ENCODE measurements around the gene CYTH3.

- TF ChIP-seq NCOA2 (CRISPR knock-in tag; IDR thresholded peaks at IDR 0.05) (no peak), BCL3 (CRISPR knock-in tag; IDR thresholded peaks at IDR 0.05) (no peak), ZFP36 (IDR thresholded peaks at IDR 0.05; ENCODE audit: borderline replicate concordance, low read depth, low read length, partially characterized antibody) (no peak)
- TF ChIP-seq, protein P1, sequence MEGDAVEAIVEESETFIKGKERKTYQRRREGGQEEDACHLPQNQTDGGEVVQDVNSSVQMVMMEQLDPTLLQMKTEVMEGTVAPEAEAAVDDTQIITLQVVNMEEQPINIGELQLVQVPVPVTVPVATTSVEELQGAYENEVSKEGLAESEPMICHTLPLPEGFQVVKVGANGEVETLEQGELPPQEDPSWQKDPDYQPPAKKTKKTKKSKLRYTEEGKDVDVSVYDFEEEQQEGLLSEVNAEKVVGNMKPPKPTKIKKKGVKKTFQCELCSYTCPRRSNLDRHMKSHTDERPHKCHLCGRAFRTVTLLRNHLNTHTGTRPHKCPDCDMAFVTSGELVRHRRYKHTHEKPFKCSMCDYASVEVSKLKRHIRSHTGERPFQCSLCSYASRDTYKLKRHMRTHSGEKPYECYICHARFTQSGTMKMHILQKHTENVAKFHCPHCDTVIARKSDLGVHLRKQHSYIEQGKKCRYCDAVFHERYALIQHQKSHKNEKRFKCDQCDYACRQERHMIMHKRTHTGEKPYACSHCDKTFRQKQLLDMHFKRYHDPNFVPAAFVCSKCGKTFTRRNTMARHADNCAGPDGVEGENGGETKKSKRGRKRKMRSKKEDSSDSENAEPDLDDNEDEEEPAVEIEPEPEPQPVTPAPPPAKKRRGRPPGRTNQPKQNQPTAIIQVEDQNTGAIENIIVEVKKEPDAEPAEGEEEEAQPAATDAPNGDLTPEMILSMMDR (CRISPR knock-in tag; IDR thresholded peaks at IDR 0.05) = no peak
These were observed 5.7 kb downstream of the CYTH3 start for GRCh38 chr7:6266699-6267098.
